ENCODE data around the gene CAPN6. TPM values are rescaled to one million over a fixed set of nuclear protein-coding genes. Genes with fewer than 3 reads are reported as not detected.

The CAPN6 gene
- total RNA-seq, 2 experiments from 2014 or later: not detected

Other genes starting within 250 kb of the CAPN6 start
- 1 to 10 TPM; 1.3 to 1.5 TPM for gene PAK3, start 174.3 kb downstream of the CAPN6 start, total RNA-seq
- not detected for gene DCX, start 141.7 kb upstream of the CAPN6 start, total RNA-seq
- gene SERTM2, start 241.2 kb upstream of the CAPN6 start, total RNA-seq: not detected

Data from activated CD4-positive, alpha-beta memory T cell treated with anti-CD3 and anti-CD28 coated beads for 36 hours (primary cell).